Hematopoietic multipotent progenitor cell treated with erythropoietin and hydrocortisone succinate and interleukin-3 and kit ligand, for 6 days (in vitro differentiated cells): ENCODE results near the gene FOXQ1.
A peak's percentile ranks its signal among the peaks of the same experiment; 100 is the strongest.
"Not testable (repeated sequence)": the region's sequence is repeated elsewhere in the genome, so short reads cannot be mapped to it uniquely, and the experiment has no call there.

Experiments used
- DNase-seq: peaks from one replicate; pipeline ENCODE4 v3.0.0-alpha.2; 2015

FOXQ1 gene

GRCh38 chr6:1324936-1325335 is 13.0 kb downstream of the FOXQ1 start:
- no peak for DNase-seq

- DNase-seq: no peak
Measured at GRCh38 chr6:1325461-1326309, 13.8 kb downstream of the FOXQ1 start.

GRCh38 chr6:1326535-1327121 is 14.7 kb downstream of the FOXQ1 start:
- DNase-seq: no peak

- DNase-seq: no peak
Measured at GRCh38 chr6:1327630-1328029, 15.7 kb downstream of the FOXQ1 start.

- DNase-seq: no peak
Measured at GRCh38 chr6:1328129-1328800, 16.4 kb downstream of the FOXQ1 start.

GRCh38 chr6:1329708-1330107 is 17.8 kb downstream of the FOXQ1 start:
- no peak for DNase-seq

GRCh38 chr6:1334684-1335083 is 22.8 kb downstream of the FOXQ1 start:
- DNase-seq: no peak

GRCh38 chr6:1335367-1336037 is 23.6 kb downstream of the FOXQ1 start:
- no peak for DNase-seq

- no peak for DNase-seq
Measured at GRCh38 chr6:1336246-1336843, 24.4 kb downstream of the FOXQ1 start.

- DNase-seq: no peak
Measured at GRCh38 chr6:1337791-1338190, 25.9 kb downstream of the FOXQ1 start.

- DNase-seq: no peak
Measured at GRCh38 chr6:1346101-1346500, 34.2 kb downstream of the FOXQ1 start.

GRCh38 chr6:1346558-1347091 is 34.7 kb downstream of the FOXQ1 start:
- no peak for DNase-seq

- no peak for DNase-seq
Measured at GRCh38 chr6:1347161-1347560, 35.3 kb downstream of the FOXQ1 start.

GRCh38 chr6:1348675-1349074 is 36.8 kb downstream of the FOXQ1 start:
- DNase-seq: no peak

GRCh38 chr6:1349655-1350054 is 37.8 kb downstream of the FOXQ1 start:
- no peak for DNase-seq

GRCh38 chr6:1351381-1352008 is 39.6 kb downstream of the FOXQ1 start:
- DNase-seq: no peak

- DNase-seq: not testable (repeated sequence)
Measured at GRCh38 chr6:1355068-1355467, 43.2 kb downstream of the FOXQ1 start.

GRCh38 chr6:1361717-1362116 is 49.8 kb downstream of the FOXQ1 start:
- not testable (repeated sequence) for DNase-seq

GRCh38 chr6:1362643-1363042 is 50.7 kb downstream of the FOXQ1 start:
- no peak for DNase-seq

GRCh38 chr6:1363298-1363697 is 51.4 kb downstream of the FOXQ1 start:
- no peak for DNase-seq

- peak; percentile 3 for DNase-seq
Measured at GRCh38 chr6:1363729-1364572, 52.1 kb downstream of the FOXQ1 start.
